ENCODE results near the gene ADIPOQ. TPM values are rescaled to one million over a fixed set of nuclear protein-coding genes. Genes with fewer than 3 reads are reported as not detected.

ADIPOQ gene
- total and polyA plus RNA-seq, 8 donors: under 0.01 to 11.1 (median 1.4) TPM; not detected in 1

Other genes starting within 250 kb of the ADIPOQ start
- under 1 TPM in 1 of 5 donors, not detected in 4; 0.92 TPM for gene AHSG, start 229.7 kb upstream of the ADIPOQ start, total RNA-seq
- not detected for gene AHSG, start 229.7 kb upstream of the ADIPOQ start, polyA plus RNA-seq
- not detected for gene FETUB, start 202.3 kb upstream of the ADIPOQ start, total RNA-seq
- under 1 TPM in 1 of 3 donors, not detected in 2; 0.63 TPM for gene FETUB, start 202.3 kb upstream of the ADIPOQ start, polyA plus RNA-seq
- not detected for gene HRG, start 176.7 kb upstream of the ADIPOQ start, total RNA-seq
- gene HRG, start 176.7 kb upstream of the ADIPOQ start, polyA plus RNA-seq: not detected
- not detected for gene KNG1, start 125.4 kb upstream of the ADIPOQ start, total RNA-seq
- gene KNG1, start 125.4 kb upstream of the ADIPOQ start, polyA plus RNA-seq: under 1 TPM in 1 of 3 donors, not detected in 2; 0.18 TPM
- 1,000 to 10,000 TPM in 1 of 5 donors, 100 to 1,000 TPM in 4; 165 to 1,058 (median 464) TPM for gene EIF4A2, start 59.1 kb upstream of the ADIPOQ start, total RNA-seq
- gene EIF4A2, start 59.1 kb upstream of the ADIPOQ start, polyA plus RNA-seq: 100 to 1,000 TPM; 313 to 569 (median 319) TPM
- gene RFC4, start 36.2 kb upstream of the ADIPOQ start, total RNA-seq: 100 to 1,000 TPM in 1 of 5 donors, 10 to 100 TPM in 2, 1 to 10 TPM in 1, not detected in 1; 3.2 to 121 (median 28.4) TPM
- gene RFC4, start 36.2 kb upstream of the ADIPOQ start, polyA plus RNA-seq: 10 to 100 TPM; 13.1 to 25.2 (median 21.2) TPM
- 10 to 100 TPM in 4 of 5 donors, 1 to 10 TPM in 1; 3.8 to 31.0 (median 18.1) TPM for gene ST6GAL1, start 87.8 kb downstream of the ADIPOQ start, total RNA-seq
- 1 to 10 TPM; 4.1 to 9.7 (median 4.6) TPM for gene ST6GAL1, start 87.8 kb downstream of the ADIPOQ start, polyA plus RNA-seq

Data from stomach (tissue), 8 donors.